Trophoblast cell (in vitro differentiated cells and primary cell): ENCODE data around the gene KLC1.
A peak's percentile ranks its signal among the peaks of the same experiment; 100 is the strongest.

Experiments
- DNase-seq, 2 donors: peaks; one replicate each; pipeline ENCODE4 v3.0.0-alpha.2; 2016
- H2AFZ ChIP-seq: 2 replicates; pipeline ENCODE4 v1.6.1; 2013; ENCODE audit warnings: low read length, moderate library complexity, mild to moderate bottlenecking; ENCODE audit not compliant: insufficient read depth, poor library complexity
- H2AK5ac ChIP-seq: 2 replicates; pipeline ENCODE4 v1.6.1; 2013; ENCODE audit warnings: mild to moderate bottlenecking, low read length
- H2BK120ac ChIP-seq: 2 replicates; pipeline ENCODE4 v1.6.1; 2013; ENCODE audit warnings: low read length, mild to moderate bottlenecking, moderate library complexity; ENCODE audit not compliant: insufficient read depth, poor library complexity
- H2BK12ac ChIP-seq: 2 replicates; pipeline ENCODE4 v1.6.1; 2013; ENCODE audit warnings: mild to moderate bottlenecking, low read length, moderate library complexity
- H2BK5ac ChIP-seq: 2 replicates; pipeline ENCODE4 v1.6.1; 2013; ENCODE audit warnings: low read length, low read depth, moderate library complexity, mild to moderate bottlenecking; ENCODE audit not compliant: poor library complexity
- H3K14ac ChIP-seq: 2 replicates; pipeline ENCODE4 v1.6.1; 2013; ENCODE audit warnings: mild to moderate bottlenecking, low read length
- H3K18ac ChIP-seq: 2 replicates; pipeline ENCODE4 v1.6.1; 2013; ENCODE audit warnings: mild to moderate bottlenecking, low read length
- H3K23ac ChIP-seq: 2 replicates; pipeline ENCODE4 v1.6.1; 2013; ENCODE audit warnings: low read length
- H3K27ac ChIP-seq: 2 replicates; pipeline ENCODE4 v1.5.1; 2013; ENCODE audit warnings: low read depth, mild to moderate bottlenecking, inconsistent platforms, low read length, moderate library complexity
- H3K27me3 ChIP-seq: 2 replicates; pipeline ENCODE4 v1.6.1; 2013; ENCODE audit warnings: inconsistent platforms, mild to moderate bottlenecking, low read length, moderate library complexity; ENCODE audit not compliant: insufficient read depth
- H3K36me3 ChIP-seq, 2 experiments: 1 replicate in 1 of 2; 2 replicates in 1 of 2; pipeline ENCODE4 v1.6.1; 2013; ENCODE audit warnings: low read length in 2 of 2, mild to moderate bottlenecking in 2 of 2, moderate library complexity in 1 of 2; ENCODE audit not compliant: insufficient read depth in 2 of 2, control insufficient read depth in 1 of 2
- H3K4ac ChIP-seq: 2 replicates; pipeline ENCODE4 v1.6.1; 2013; ENCODE audit warnings: low read depth, mild to moderate bottlenecking, low read length, moderate library complexity
- H3K4me1 ChIP-seq, 2 experiments: 1 replicate in 1 of 2; 2 replicates in 1 of 2; pipeline ENCODE4 v1.6.1; 2013; ENCODE audit warnings: low read length in 2 of 2, mild to moderate bottlenecking in 2 of 2, moderate library complexity in 1 of 2; ENCODE audit not compliant: insufficient read depth in 2 of 2, control insufficient read depth in 1 of 2
- H3K4me2 ChIP-seq: 2 replicates; pipeline ENCODE4 v1.6.1; 2013; ENCODE audit warnings: inconsistent platforms, mild to moderate bottlenecking, low read length, moderate library complexity
- H3K4me3 ChIP-seq: 2 replicates; pipeline ENCODE4 v1.5.1; 2013; ENCODE audit warnings: mild to moderate bottlenecking, low read depth, low read length, inconsistent platforms
- H3K79me1 ChIP-seq: one replicate; pipeline ENCODE4 v1.6.1; 2013; ENCODE audit warnings: low read length
- H3K79me2 ChIP-seq: 2 replicates; pipeline ENCODE4 v1.6.1; 2013; ENCODE audit warnings: low read length, mild to moderate bottlenecking; ENCODE audit not compliant: control insufficient read depth, insufficient read depth, poor library complexity
- H3K9ac ChIP-seq: 2 replicates; pipeline ENCODE4 v1.6.1; 2013; ENCODE audit warnings: mild to moderate bottlenecking, low read length
- H3K9me3 ChIP-seq: 2 replicates; pipeline ENCODE4 v1.6.1; 2013; ENCODE audit warnings: low read depth, mild to moderate bottlenecking, control low read depth, inconsistent platforms, low read length; ENCODE audit not compliant: insufficient read depth
- H4K12ac ChIP-seq: 2 replicates; pipeline ENCODE4 v1.6.1; 2013; ENCODE audit warnings: low read depth, mild to moderate bottlenecking, low read length, moderate library complexity
- H4K8ac ChIP-seq: 2 replicates; pipeline ENCODE4 v1.6.1; 2013; ENCODE audit warnings: low read depth, mild to moderate bottlenecking, low read length, moderate library complexity
- H4K91ac ChIP-seq: one replicate; pipeline ENCODE4 v1.6.1; 2013; ENCODE audit warnings: low read depth, mild to moderate bottlenecking, low read length, moderate library complexity
- WGBS: extraction: QIAGEN DNeasy Blood & Tissue Kit; methylation state at CpG from one replicate; pipeline ENCODE4 v1.1.7; 2013; ENCODE audit warnings: missing lambda C conversion rate; ENCODE audit not compliant: insufficient read length, insufficient coverage; ENCODE audit errors: extremely low coverage; 5-methylcytosine and 5-hydroxymethylcytosine counted together

The KLC1 gene

GRCh38 chr14:103593577-103593976 is 35.4 kb upstream of the KLC1 start:
- WGBS: no CpG with 5 or more reads among the region's 6 CpGs
- Histone ChIP-seq H3K23ac (no peak overlapping the region), H2AK5ac (no peak overlapping the region), H3K27me3 (no peaks in the 10 kb centered on the region), H3K36me3 (peaks cover 9 to 12% of the 10 kb centered on the region in 2 experiments), H3K79me2 (no peaks in the 10 kb centered on the region), H2BK5ac (no peak overlapping the region), H2BK120ac (no peak overlapping the region), H3K18ac (no peak overlapping the region), H3K4ac (no peak overlapping the region), H3K4me1 (peaks cover 8 to 9% of the 10 kb centered on the region in 2 experiments), H4K12ac (no peak overlapping the region), H3K14ac (no peak overlapping the region), H3K79me1 (no peaks in the 10 kb centered on the region), H3K27ac (no peak overlapping the region), H2AFZ (no peak overlapping the region), H3K4me3 (no peak overlapping the region), H3K4me2 (no peak overlapping the region), H4K91ac (no peak overlapping the region), H3K9ac (no peak overlapping the region), H4K8ac (no peak overlapping the region), H3K9me3 (no peaks in the 10 kb centered on the region), H2BK12ac (no peak overlapping the region)
- DNase-seq: no peak

GRCh38 chr14:103594265-103594664 is 34.7 kb upstream of the KLC1 start:
- H3K27me3 ChIP-seq: no peaks in the 10 kb centered on the region
- no peak overlapping the region for H4K91ac ChIP-seq
- H3K36me3 ChIP-seq: peaks cover 7 to 8% of the 10 kb centered on the region in 2 experiments
- no peak overlapping the region for H3K14ac ChIP-seq
- no peaks in the 10 kb centered on the region for H3K9me3 ChIP-seq
- H3K23ac ChIP-seq: no peak overlapping the region
- H4K12ac ChIP-seq: no peak overlapping the region
- H2AFZ ChIP-seq: no peak overlapping the region
- H3K4me2 ChIP-seq: no peak overlapping the region
- no peaks in the 10 kb centered on the region for H3K79me2 ChIP-seq
- H3K4me3 ChIP-seq: no peak overlapping the region
- peaks cover 8 to 9% of the 10 kb centered on the region in 2 experiments for H3K4me1 ChIP-seq
- H2BK120ac ChIP-seq: no peak overlapping the region
- no CpG with 5 or more reads among the region's 11 CpGs for WGBS
- no peaks in the 10 kb centered on the region for H3K79me1 ChIP-seq
- no peak overlapping the region for H2BK5ac ChIP-seq
- no peak overlapping the region for H2BK12ac ChIP-seq
- no peak overlapping the region for H4K8ac ChIP-seq
- no peak overlapping the region for H2AK5ac ChIP-seq
- H3K4ac ChIP-seq: no peak overlapping the region
- DNase-seq: peak; percentile 87 to 93
- no peak overlapping the region for H3K18ac ChIP-seq
- H3K27ac ChIP-seq: peak overlapping the region; percentile 39
- H3K9ac ChIP-seq: no peak overlapping the region

- no peak overlapping the region for H2AK5ac ChIP-seq
- no peak overlapping the region for H2BK12ac ChIP-seq
- WGBS: no CpG with 5 or more reads among the region's 10 CpGs
These were observed 31.2 kb upstream of the KLC1 start for GRCh38 chr14:103597623-103598377.

GRCh38 chr14:103600503-103600902 is 28.5 kb upstream of the KLC1 start:
- Histone ChIP-seq H3K23ac (no peak overlapping the region), H3K4me1 (peaks cover 3 to 4% of the 10 kb centered on the region in 2 experiments), H3K14ac (no peak overlapping the region), H3K4ac (no peak overlapping the region), H2AK5ac (no peak overlapping the region), H3K4me2 (no peak overlapping the region), H3K4me3 (no peak overlapping the region), H3K36me3 (no peaks in the 10 kb centered on the region), H3K79me1 (no peaks in the 10 kb centered on the region), H3K27me3 (no peaks in the 10 kb centered on the region), H3K9me3 (no peaks in the 10 kb centered on the region), H2AFZ (no peak overlapping the region), H2BK5ac (no peak overlapping the region), H3K9ac (no peak overlapping the region), H4K12ac (no peak overlapping the region), H3K79me2 (no peaks in the 10 kb centered on the region), H3K18ac (no peak overlapping the region), H3K27ac (no peak overlapping the region), H2BK12ac (no peak overlapping the region), H2BK120ac (no peak overlapping the region), H4K91ac (no peak overlapping the region), H4K8ac (no peak overlapping the region)
- peak; percentile 38 to 82 for DNase-seq
- WGBS: no CpG with 5 or more reads among the region's 5 CpGs

More at GRCh38 chr14:103597623-103598377, 31.2 kb upstream of the KLC1 start:
- H2BK120ac ChIP-seq: no peak overlapping the region
- no peak overlapping the region for H3K9ac ChIP-seq
- H3K79me1 ChIP-seq: no peaks in the 10 kb centered on the region
- H3K9me3 ChIP-seq: no peaks in the 10 kb centered on the region
- H3K79me2 ChIP-seq: no peaks in the 10 kb centered on the region
- H2BK5ac ChIP-seq: no peak overlapping the region
- H4K91ac ChIP-seq: no peak overlapping the region
- H3K14ac ChIP-seq: no peak overlapping the region
- H3K36me3 ChIP-seq: no peaks in the 10 kb centered on the region
- H3K4me1 ChIP-seq: peaks cover 8 to 9% of the 10 kb centered on the region in 2 experiments
- H2AFZ ChIP-seq: no peak overlapping the region
- DNase-seq: peak; percentile 58 to 71
- no peak overlapping the region for H4K8ac ChIP-seq
- no peak overlapping the region for H3K4me3 ChIP-seq
- no peak overlapping the region for H3K4me2 ChIP-seq
- no peak overlapping the region for H3K18ac ChIP-seq
- no peak overlapping the region for H4K12ac ChIP-seq
- no peaks in the 10 kb centered on the region for H3K27me3 ChIP-seq
- H3K4ac ChIP-seq: no peak overlapping the region
- H3K23ac ChIP-seq: no peak overlapping the region
- no peak overlapping the region for H3K27ac ChIP-seq
